Activated T-helper 2 cell treated with anti-CD3 and anti-CD28 coated beads, Interferon-gamma antibody, Interleukin-2, Interleukin-4, amounts not matched to agents 10 μg/mL and 5 μg/mL and 100 μg/mL, durations not matched to agents 14 hours and 24 hours and 36 hours (primary cell): ENCODE data around the gene SLC45A3. TPM values are rescaled to one million over a fixed set of nuclear protein-coding genes. Genes with fewer than 3 reads are reported as not detected.
"Not testable (repeated sequence)": the region's sequence is repeated elsewhere in the genome, so short reads cannot be mapped to it uniquely, and the experiment has no call there.

Source experiments
- DNase-seq: peaks from one replicate; pipeline ENCODE4 v3.0.0; 2021; ENCODE audit warnings: low spot score
- H3K27ac Mint-ChIP-seq: one replicate; pipeline ENCODE4 v1.8.0; 2021; ENCODE audit warnings: mixed read lengths
- H3K27me3 Mint-ChIP-seq: one replicate; pipeline ENCODE4 v1.8.0; 2021; ENCODE audit warnings: low read depth, mixed read lengths
- H3K36me3 Mint-ChIP-seq: one replicate; pipeline ENCODE4 v1.8.0; 2021; ENCODE audit warnings: low read depth, mixed read lengths
- H3K4me1 Mint-ChIP-seq: one replicate; pipeline ENCODE4 v1.8.0; 2021; ENCODE audit warnings: low read depth, mixed read lengths
- H3K4me3 Mint-ChIP-seq: one replicate; pipeline ENCODE4 v1.8.0; 2021; ENCODE audit warnings: low read depth, mild to moderate bottlenecking, moderate library complexity, mixed read lengths
- H3K9me3 Mint-ChIP-seq: one replicate; pipeline ENCODE4 v1.8.0; 2021; ENCODE audit warnings: mixed read lengths
- intact Hi-C: fragments of 100-400 bp; cut with micrococcal nuclease; formaldehyde crosslinking; loops from one replicate; pipeline ENCODE4 v1.15.1; 2023
- total RNA-seq: library from RNA; stranded (reverse); gene quantifications from 2 replicates; pipeline ENCODE4 v1.2.3, GENCODE V29; 2022

The SLC45A3 gene, protein sequence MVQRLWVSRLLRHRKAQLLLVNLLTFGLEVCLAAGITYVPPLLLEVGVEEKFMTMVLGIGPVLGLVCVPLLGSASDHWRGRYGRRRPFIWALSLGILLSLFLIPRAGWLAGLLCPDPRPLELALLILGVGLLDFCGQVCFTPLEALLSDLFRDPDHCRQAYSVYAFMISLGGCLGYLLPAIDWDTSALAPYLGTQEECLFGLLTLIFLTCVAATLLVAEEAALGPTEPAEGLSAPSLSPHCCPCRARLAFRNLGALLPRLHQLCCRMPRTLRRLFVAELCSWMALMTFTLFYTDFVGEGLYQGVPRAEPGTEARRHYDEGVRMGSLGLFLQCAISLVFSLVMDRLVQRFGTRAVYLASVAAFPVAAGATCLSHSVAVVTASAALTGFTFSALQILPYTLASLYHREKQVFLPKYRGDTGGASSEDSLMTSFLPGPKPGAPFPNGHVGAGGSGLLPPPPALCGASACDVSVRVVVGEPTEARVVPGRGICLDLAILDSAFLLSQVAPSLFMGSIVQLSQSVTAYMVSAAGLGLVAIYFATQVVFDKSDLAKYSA
- 1.5 and 2.0 TPM in 2 replicates for total RNA-seq

DNA sequence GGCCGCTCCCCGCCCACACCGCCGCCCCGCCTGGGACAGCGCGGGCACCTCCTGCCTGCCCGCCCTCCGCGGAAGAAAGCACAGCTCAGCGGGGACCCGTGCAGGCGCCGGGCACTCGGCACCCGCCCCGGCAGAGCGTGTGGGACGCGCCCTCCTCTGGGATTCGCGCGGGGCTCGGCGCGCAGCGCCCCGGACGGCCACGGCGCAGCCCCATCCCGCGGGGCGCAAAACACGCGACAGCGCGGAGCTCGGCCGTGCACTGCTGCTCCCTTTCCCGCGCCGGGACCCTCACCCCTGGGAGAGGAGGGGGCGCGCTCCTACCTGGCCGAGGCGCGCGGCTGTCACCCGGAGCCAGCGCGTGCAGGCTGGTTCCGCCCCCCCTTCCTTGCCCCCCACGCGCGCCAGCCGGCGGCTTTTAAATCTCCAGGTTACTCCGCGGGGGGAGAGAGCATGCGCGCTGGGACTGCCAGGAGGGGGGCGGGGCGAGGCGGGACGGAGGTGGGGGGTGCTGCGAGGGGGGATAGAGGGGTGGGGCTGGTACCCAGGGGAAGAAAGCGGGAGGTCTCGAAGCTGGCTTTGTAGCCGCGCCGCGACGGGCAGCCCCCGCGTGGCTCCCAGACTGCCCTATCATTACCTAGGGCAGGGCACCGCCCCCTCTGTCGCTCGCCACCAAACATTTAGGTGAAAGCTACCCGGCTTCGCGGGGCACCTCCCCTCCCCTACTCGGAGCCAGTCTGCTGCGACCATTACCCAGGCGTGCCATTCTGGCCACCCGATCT, at the start of gene SLC45A3:
Gene SLC45A3, minus strand, starts transcription at position 437 of the 779 bp plus-strand sequence. CDS start 15,853 bp downstream, outside the sequence.
- H3K27ac Mint-ChIP-seq: no peak within 1 kb of the TSS
- peaks cover 19% of the 10 kb centered on the region for H3K27me3 Mint-ChIP-seq
- peak within 1 kb of the TSS; percentile 81 for H3K4me3 Mint-ChIP-seq
- H3K36me3 Mint-ChIP-seq: no peaks in the 10 kb centered on the region
- peaks cover 7% of the 10 kb centered on the region for H3K4me1 Mint-ChIP-seq
- H3K9me3 Mint-ChIP-seq: no peaks in the 10 kb centered on the region
- DNase-seq: peak; percentile 14
- intact Hi-C loops: no loop called here

DNA sequence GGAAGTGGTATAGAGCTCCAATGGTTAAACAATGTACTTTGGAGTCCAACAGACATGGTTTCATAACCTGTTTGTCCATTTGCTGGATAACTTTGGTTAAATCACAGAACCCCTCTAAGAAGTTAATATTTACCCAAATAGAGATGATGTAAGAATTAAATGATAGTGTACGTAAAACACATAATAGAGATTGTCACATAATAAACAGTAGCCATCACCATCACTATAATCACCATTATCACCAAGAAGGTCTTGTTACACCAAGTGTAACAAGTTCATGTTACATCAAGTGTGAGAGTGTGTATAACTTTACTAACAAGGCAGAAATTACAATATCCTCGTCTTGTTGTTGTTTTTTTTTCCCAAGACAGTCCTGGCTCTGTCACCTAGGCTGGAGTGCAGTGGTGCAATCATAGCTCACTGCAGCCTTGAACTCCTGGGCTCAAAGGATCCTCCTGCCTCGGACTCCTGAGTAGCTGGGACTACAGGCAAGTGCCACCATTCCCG, 46.4 kb upstream of the SLC45A3 start:
- DNase-seq: no peak
- intact Hi-C loops: no loop called here
- Mint-ChIP-seq H3K4me3 (no peak overlapping the region), H3K27me3 (no peaks in the 10 kb centered on the region), H3K36me3 (peaks cover 63% of the 10 kb centered on the region), H3K4me1 (peaks cover 26% of the 10 kb centered on the region), H3K9me3 (no peaks in the 10 kb centered on the region), H3K27ac (no peak overlapping the region)

DNA sequence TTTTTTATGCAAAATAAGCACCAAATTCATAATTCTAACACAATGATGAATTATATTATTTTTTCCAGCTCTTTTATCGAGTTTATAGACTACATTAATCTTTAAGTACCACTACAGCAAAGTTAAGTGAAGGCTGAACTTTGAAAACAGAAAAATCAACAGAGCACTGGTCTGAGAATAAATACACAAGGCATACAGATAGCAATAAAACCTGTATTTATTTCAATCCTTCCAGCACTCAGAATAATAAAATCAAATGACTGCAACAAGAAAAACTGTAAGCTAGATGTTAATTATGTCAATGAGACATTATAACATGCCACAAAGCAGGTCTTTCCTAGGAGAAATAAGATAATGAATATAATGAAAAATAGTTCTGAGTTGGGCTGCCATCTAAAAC, 45.2 kb upstream of the SLC45A3 start:
- Mint-ChIP-seq H3K27ac (no peak overlapping the region), H3K36me3 (peaks cover 63% of the 10 kb centered on the region), H3K4me3 (no peak overlapping the region), H3K27me3 (no peaks in the 10 kb centered on the region), H3K9me3 (no peaks in the 10 kb centered on the region), H3K4me1 (peaks cover 22% of the 10 kb centered on the region)
- no peak for DNase-seq
- intact Hi-C loops: no loop called here

DNA sequence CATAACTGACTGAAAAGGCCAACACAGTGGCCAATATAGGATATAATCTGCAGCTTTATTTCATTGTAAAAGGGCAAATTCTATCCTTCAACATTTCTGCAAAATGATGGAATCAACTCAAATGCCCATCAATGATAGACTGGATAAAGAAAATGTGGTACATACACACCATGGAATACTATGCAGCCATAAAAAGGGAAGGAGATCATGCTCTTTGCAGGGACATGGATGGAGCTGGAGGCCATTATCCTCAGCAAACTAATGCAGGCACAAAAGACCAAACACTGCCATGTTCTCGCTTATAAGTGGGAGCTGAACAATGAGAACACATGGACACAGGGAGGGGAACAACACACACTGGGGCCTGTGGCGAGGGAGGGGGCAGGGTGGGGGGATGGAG, 40.4 kb upstream of the SLC45A3 start:
- H3K9me3 Mint-ChIP-seq, H3K27me3 Mint-ChIP-seq, H3K4me3 Mint-ChIP-seq, H3K27ac Mint-ChIP-seq, intact Hi-C loops, DNase-seq: not testable (repeated sequence)
- Mint-ChIP-seq H3K36me3 (peaks cover 80% of the 10 kb centered on the region), H3K4me1 (peaks cover 34% of the 10 kb centered on the region)

DNA sequence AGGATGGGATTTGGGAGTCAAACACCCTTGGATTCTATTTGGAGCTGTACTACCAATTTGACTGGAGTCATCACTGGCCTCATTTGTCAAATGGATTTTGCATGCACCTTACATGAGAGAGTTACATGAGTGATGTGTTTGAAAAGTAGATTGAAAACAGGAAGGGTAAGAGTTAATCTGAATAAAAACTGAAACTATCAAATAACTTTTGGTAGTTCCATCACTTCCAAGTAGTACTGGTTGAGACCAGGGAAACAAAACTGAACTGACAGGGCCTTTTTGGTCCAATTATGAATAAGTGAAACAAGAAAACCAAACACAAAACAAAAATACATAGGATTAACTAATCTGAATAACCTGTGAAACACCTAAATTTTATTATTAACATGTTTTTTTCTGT, 39.5 kb upstream of the SLC45A3 start:
- DNase-seq: no peak
- Mint-ChIP-seq H3K9me3 (no peaks in the 10 kb centered on the region), H3K4me3 (peak overlapping the region; percentile 3), H3K27ac (peak overlapping the region; percentile 89), H3K27me3 (no peaks in the 10 kb centered on the region), H3K36me3 (peaks cover 85% of the 10 kb centered on the region), H3K4me1 (peaks cover 32% of the 10 kb centered on the region)
- intact Hi-C loops: loop anchor here (2.0 kb wide), 2 partner anchors 29 to 55 kb away; partner anchors contain the start of gene RAB29

DNA sequence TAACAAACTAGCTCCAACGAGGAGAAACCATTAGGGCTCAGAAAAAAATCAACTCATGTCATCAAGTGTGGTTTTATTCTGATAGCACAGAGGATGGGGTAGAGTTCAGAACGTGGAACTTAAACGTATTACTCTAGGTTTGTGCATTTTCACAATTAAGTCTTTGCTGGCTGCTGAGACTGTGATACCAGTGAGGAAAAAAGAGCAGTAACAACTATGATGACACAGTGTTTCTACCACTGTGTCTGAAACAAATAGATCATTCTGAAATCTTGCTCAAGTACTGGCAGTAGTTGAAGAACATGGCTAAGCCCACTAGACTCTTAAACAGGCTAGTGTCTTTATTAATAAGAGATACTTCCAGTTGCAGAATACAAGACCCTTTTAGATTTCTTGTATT, 38.7 kb upstream of the SLC45A3 start:
- Mint-ChIP-seq H3K27ac (peak overlapping the region; percentile 89), H3K27me3 (no peaks in the 10 kb centered on the region)
- intact Hi-C loops: loop anchor here (2.0 kb wide), 2 partner anchors 30 to 56 kb away; partner anchors contain the start of gene RAB29

DNA sequence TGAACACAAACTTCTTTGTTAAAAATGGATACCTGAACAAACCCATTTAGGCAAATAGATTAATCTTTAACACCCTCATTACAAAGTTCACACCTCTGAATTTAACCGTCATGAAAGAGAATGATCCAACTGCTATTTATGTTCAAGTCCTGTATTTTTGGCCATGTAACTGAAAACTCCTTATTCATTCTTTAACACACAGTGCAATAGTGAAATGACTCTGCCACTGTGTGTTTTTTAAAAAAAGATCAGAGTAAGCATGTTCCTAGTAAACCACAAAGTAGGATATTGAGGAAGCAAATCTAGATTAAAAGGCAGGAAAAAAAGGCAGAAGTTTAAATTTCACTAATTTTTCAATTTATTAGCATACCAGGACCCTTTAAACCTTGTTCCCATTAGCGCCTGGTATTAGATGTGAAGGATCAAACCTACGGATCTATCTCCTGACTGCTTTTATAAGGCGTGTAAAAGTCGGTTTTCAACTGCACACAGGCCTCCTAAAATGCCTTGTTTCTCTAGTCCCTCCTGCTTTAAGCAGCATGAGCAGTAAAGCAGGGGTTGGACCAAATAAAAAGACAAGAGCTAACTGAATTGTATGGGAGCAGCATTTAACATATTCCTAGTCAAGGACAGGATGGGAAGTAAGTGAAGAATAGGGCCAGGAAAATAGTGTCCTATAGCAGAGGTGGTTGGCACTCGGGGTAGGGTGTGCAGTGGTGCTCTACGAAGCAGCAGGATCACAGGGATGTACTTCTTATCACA, 36.2 kb upstream of the SLC45A3 start:
- intact Hi-C loops: no loop called here
- Mint-ChIP-seq H3K9me3 (no peaks in the 10 kb centered on the region), H3K4me3 (no peak overlapping the region), H3K4me1 (peaks cover 29% of the 10 kb centered on the region), H3K27ac (no peak overlapping the region), H3K27me3 (no peaks in the 10 kb centered on the region), H3K36me3 (peaks cover 76% of the 10 kb centered on the region)
- DNase-seq: no peak

More for the DNA sequence above, 38.7 kb upstream of the SLC45A3 start:
- peaks cover 32% of the 10 kb centered on the region for H3K4me1 Mint-ChIP-seq
- no peak overlapping the region for H3K4me3 Mint-ChIP-seq
- no peaks in the 10 kb centered on the region for H3K9me3 Mint-ChIP-seq
- peaks cover 88% of the 10 kb centered on the region for H3K36me3 Mint-ChIP-seq
- no peak for DNase-seq

DNA sequence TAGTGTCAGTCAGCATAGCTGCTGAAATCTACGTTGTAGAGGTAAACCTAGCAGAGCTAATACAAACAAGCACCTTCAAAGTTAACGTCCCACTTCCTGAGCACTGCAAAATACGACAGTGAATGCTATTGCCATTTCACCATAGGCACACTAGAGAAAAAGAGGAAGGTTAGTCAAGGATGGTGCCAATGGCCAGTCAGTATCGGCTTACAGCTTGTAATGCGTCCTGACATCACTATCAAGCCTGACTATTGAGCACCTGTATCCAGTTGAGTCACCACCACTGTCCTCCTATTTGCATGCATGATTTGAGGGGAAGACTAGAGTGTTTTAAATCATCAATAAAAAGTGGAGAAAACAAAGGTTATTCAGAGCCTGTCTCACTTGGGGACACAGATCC, 35.3 kb upstream of the SLC45A3 start:
- Mint-ChIP-seq H3K4me3 (no peak overlapping the region), H3K9me3 (no peaks in the 10 kb centered on the region), H3K27ac (peak overlapping the region; percentile 19)

DNA sequence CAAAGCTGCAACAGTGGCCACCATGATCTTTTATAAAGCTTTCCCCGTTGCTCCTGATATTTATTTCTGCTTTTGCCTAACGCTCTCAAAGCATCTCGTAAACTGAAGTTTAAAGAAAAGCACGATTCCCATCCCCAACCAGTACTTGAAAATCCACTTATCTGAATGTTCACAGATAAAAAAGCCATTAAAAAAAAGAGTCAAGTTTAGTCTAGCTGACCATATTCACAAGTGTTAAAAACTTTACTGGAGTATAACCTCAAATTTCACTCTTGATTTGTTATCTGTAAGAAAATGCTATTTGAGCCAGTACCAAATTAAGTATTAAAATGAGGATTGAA, 34.6 kb upstream of the SLC45A3 start:
- Mint-ChIP-seq H3K4me3 (no peak overlapping the region), H3K9me3 (no peaks in the 10 kb centered on the region), H3K36me3 (peaks cover 71% of the 10 kb centered on the region), H3K4me1 (peaks cover 31% of the 10 kb centered on the region), H3K27me3 (no peaks in the 10 kb centered on the region), H3K27ac (peak overlapping the region; percentile 36)
- no peak for DNase-seq
- intact Hi-C loops: no loop called here

More for the DNA sequence above, 35.3 kb upstream of the SLC45A3 start:
- Mint-ChIP-seq H3K4me1 (peaks cover 35% of the 10 kb centered on the region), H3K27me3 (no peaks in the 10 kb centered on the region), H3K36me3 (peaks cover 76% of the 10 kb centered on the region)
- intact Hi-C loops: no loop called here
- no peak for DNase-seq

DNA sequence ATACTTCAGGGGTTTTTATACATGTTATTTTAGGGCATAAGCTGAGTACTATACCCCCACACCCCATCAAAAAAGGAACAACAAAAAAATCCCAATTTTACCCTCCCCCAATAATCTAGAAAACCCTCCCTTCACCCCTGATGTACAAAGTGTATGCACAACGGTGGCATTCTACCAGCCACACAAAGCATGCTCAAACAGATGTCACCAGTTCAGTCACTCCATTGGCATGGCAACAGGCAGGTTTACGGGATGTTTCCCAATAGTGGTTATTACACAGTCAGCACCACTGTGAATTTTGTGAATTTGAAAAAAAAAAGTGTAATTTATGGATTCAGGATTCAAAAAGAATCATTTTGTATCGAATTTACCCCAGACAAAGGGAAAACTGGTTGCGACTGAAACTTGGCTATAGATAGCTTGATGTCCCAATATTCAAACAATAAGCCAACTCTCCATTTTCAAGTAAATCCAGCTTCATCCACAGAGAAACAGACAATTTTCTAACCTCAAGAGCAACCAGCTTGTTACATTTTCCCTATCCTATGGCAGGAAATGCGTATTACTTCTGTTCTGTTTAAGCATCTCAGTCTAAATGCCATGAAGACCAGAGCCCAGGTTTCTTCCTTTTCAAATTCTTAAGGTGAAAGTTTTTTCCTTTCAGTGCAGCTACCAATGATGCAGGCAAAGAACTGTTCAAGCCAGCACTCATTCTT, 34.0 kb upstream of the SLC45A3 start:
- peaks cover 66% of the 10 kb centered on the region for H3K36me3 Mint-ChIP-seq
- H3K27ac Mint-ChIP-seq: no peak overlapping the region
- H3K27me3 Mint-ChIP-seq: no peaks in the 10 kb centered on the region
- no peak for DNase-seq
- no peak overlapping the region for H3K4me3 Mint-ChIP-seq
- H3K4me1 Mint-ChIP-seq: peaks cover 26% of the 10 kb centered on the region
- H3K9me3 Mint-ChIP-seq: no peaks in the 10 kb centered on the region
- intact Hi-C loops: no loop called here

DNA sequence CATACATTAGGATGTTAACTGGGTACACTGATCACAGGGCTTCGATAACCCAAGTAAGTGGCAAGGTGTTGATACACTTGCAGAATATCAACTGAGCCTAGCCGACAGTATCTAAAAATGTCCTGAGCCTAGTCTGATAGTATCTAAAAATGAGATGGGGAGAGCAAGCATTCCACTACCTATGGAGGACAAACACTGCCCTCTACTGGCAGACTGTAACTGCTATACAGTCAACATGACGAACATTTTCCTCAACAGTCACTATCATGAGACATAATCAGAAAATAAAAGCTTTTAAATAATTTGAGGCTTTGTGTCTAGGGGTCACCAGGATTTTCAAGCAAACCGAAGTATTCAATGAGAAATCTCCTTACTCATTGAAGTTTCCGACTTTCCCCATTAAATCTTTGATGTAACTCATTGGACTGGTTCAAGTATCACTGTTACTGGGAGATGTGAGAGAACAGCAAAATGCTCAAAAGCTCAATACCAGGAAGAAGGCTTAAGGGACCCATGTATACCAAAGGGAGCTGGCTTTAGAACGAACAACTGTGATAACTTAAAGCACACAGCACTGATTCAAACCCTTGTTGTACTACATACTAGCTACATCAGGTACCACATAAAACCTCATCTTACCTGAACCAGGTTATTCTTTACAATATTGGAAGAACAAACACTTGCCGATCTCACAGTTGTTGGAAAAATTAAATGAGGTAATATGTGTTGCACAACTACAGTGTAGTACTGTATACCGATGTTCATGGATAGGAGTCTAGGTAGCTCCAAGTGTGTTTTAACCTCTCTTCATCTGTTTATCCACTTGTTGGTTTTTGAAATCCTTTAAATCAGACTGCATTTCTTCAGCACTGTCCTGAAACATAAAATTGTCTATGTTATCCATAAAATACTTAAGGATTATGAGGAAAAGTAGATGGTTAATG, 31.1 kb upstream of the SLC45A3 start:
- H3K36me3 Mint-ChIP-seq: peaks cover 52% of the 10 kb centered on the region
- intact Hi-C loops: loop anchor here (1.0 to 2.0 kb wide), 3 partner anchors 37 to 61 kb away; no protein-coding TSS in a partner anchor
- no peaks in the 10 kb centered on the region for H3K9me3 Mint-ChIP-seq
- H3K27ac Mint-ChIP-seq: peak overlapping the region; percentile 77
- DNase-seq: peak; percentile 48
- no peaks in the 10 kb centered on the region for H3K27me3 Mint-ChIP-seq
- H3K4me3 Mint-ChIP-seq: no peak overlapping the region
- H3K4me1 Mint-ChIP-seq: peaks cover 19% of the 10 kb centered on the region
